GM04503 (cell line): Measurements from ENCODE around the gene C16orf86.
"Not testable (repeated sequence)": the region's sequence is repeated elsewhere in the genome, so short reads cannot be mapped to it uniquely, and the experiment has no call there.

Experiments used
- DNase-seq: peaks from one replicate; pipeline ENCODE4 v3.0.0-alpha.2; 2012; ENCODE audit warnings: low read depth

Gene C16orf86

DNA sequence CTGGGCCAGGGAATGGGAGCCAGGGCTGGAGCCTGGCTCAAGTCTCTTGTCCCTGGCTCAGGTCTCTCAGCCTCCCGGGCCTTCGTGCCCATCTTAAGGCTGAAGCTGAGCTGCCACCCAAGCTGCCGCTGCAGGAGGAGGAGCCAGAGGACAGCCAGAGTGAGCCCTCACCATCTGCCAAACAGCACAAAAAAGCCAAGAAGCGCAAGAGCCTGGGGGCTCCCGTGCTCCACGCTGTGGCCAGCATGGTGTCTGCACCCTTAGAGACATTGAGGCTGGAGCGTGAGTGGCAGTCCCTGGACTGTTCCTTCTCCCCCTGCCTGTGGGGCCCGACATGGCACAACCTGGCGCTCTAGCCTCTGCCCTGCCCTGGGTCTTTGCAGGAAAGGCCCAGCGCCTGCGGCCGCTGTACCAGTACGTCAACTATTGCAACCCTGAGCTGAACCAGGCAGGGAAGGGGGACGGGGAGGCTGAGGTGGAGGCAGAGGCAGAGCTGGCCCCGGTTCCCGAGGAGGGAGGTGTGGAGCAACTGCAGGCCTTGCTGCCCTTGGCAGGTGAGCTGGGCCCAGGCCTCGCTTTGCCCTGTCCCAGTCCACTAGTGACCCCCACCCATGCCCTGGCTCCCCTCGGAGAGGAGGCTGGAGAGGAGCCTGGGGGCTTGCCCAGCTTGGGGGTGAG lies 1.3 kb downstream of the C16orf86 start:
- peak; percentile 71 for DNase-seq

DNA sequence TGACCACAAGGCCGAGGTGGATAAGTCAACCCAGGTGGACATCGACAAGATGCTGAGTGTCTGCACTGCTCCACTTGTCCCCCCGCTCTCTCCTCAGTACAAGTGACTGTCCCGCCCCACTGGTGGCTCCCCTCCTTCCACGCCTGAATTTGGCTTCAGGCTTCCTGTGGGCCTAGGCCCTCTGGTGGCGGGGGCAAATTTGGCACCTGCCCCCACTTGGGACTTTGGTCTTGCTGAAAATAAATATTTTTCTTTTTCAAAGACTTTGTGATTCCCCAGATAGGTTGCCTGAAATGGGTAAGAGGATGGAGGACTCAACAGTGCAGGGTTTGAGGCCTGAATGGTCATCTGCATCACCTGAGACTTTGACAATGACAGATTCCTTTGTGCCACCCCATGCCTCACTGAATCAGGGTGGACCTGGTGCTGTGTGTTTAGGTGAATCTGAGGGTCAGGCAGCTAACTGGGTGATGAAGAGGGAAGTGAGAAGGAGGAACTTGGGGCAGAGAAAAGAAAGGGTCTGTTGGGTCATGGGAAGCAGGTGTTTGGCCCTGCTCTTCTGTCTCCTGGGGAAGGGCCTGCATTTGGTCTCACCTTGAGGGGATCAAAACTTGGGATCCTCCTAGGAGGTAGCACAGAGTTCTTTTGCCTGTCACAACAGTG lies 2.0 kb downstream of the C16orf86 start:
- DNase-seq: no peak

DNA sequence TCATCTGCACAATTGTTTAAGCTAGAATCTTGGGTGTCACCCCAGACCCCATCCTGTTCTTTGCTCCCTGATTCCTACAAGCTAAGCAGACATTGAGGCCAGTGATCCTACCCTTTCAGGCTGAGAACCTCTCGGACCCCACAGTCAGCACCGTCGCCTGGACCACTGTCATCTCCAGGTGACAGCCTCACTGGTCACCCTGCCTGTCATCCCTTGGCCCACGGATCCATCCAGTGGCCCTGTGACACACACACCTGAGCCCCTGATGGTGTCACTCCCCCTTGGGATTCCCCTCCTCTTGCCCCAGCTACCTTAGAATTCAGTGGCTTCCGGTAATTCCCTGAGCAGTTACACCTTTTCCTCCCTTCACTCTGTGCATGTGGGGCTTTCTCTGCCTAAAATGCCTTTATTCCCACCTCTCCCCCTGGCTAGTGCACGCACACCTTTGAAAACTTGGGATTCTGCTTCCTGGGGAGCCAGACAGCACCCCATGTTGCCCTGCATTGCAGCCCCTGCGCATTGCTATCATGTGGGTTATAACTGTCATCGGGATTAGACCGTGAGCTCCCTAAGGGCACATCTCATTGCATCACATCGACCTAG lies 3.0 kb downstream of the C16orf86 start:
- no peak for DNase-seq

DNA sequence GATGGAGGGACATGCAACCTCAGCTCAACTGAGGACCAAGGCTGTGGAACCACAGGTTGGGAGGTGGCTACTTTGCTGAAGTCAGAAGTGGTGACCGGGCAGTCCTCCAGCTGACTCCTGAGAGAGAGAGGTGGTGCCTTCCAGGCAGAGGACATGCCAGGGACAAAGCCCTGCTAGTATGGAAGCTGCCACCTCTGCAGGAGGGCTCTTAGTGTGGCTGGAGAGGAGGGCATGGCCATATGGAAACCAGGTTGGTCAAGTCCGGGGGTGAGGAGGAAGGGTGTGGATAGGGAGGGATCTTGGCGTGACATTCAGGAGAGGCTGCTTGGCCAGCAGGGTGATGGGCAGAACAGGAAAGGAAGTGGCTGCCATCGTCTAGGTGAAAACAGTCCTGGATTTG lies 5.7 kb downstream of the C16orf86 start:
- no peak for DNase-seq

DNA sequence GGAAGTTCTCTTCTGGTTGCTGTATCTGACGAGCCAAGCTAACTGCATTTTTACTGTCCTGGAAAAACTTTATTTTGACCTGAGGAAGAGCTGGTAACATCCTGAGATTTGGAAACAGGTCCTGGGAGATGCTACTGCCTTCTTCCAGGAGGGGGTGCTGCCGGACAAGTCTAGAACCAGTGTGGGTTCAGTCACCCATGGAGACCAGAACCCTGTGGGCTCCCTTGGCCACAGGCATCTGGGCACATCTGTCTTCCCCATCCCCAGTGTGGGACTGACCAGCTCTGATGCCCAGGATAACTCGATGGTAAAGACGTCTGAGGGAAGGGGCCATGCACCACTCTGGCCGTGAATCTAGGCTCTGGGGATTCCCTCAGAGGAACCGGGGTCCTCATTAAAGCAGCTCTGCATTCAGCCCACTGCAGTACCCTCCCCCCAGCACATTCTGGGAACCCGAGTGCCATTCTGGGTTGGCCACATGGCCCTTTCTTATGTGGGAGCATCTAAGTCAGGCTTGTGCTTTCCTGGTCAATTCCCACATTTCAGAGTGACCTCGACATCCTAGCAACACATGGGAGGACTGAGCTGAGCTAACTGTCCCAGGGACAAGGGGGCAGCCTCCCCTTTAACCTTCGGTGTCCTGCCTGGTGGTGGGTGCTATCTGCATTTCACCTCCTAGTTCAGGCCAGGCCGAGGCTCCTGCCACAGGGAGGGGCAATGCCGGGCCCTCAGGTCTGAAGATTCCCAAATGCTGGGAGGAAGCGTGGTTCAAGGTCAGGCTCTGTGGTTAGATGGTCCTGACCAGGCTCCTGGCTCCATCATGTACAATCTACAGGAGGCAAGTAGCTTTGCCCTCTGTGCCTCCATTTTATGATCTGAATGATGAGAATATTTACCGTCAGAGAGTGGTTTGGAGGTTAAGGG lies 6.4 kb downstream of the C16orf86 start:
- DNase-seq: peak; percentile 30

DNA sequence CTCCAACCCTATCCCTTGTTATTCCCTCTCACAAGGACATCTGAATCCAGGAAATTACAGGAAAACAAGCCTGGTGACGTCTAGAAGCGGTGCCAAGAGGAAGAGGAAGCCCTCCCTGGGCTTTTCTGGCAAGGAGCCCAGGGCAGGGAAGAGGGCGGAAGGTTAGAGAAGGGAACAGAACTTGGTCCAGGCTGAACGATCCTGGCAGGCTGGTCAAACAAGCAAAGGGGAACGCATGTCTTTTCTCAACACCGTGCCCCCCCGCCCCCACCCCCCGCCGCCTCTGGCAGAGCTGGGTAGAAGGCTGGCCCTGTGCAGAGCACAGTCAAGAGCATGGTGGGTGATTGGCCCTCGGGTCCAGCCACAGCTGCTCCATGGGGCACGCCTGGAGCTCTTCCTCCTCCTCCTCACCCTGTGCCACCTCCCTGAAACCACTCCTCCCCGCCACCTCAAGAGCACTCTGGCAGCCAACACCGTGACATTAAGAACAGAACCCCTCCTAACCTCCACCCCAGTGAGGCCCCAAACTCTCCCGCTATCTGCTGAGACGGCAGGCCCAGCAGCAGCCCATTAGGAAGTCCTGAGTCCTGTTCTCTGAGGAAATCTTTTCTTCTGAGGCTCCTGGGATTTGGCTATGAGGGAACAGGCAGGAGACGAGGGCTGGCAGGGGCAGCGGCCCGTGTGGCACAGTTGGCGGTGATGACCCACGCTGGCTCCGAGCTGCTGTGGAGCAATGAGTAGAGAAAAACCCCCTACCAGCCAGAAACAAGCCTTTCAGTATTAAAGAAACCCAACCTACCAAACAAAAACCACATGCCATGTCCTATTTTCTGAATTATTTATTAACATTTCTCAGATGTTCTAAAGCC lies 7.3 kb downstream of the C16orf86 start:
- no peak for DNase-seq

DNA sequence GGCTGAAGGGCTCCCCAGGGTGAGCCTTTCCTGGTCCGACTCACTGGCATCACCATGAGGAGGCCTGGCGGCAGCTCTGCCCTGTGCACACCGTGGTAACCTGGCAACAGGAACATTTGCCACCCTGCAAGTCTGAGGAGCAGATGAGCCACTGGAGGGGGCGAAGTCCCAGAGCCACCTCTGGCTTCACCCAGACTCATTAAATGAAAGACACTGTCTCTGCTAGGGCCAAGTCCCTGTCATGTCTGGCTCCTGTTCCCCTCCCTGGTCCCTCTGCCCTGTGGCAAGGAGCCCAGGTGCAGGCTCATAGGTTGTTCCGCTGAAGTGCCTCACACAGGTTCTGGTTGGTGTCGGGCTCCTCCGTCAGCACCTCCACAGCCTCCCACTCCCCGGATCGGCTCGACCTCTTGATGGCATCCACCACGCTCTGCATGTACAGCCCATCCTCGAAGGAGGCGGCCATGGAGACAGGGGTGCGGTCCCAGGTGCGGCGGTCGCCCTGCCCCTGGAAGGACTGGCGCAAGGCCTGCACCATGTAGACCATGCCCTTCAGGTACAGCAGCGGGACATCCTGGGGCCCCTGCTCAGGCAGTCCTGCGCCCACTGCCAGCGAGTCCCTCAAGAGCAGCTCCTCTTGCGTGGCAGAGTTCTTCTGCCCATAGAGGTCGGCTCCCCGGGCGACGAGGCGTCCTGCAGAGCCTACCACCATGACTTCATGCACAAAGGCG lies 8.4 kb downstream of the C16orf86 start:
- no peak for DNase-seq

DNA sequence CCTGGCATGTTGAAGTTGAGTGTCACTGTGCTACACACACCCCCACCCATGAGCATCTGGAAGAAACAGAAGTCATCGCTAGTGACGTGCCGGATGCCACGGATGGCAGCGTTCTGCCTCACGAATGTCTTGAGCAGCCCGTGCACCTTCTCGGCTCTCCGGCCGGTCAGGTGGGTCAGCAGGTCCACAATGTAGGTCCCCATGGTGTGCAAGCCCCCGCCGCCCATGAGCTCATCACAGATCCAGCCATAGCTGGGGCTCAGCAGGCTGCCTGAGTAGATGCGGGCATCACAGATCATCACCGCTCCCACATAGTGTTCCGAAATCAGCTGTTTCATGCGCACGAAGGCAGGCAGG lies 8.9 kb downstream of the C16orf86 start:
- no peak for DNase-seq

DNA sequence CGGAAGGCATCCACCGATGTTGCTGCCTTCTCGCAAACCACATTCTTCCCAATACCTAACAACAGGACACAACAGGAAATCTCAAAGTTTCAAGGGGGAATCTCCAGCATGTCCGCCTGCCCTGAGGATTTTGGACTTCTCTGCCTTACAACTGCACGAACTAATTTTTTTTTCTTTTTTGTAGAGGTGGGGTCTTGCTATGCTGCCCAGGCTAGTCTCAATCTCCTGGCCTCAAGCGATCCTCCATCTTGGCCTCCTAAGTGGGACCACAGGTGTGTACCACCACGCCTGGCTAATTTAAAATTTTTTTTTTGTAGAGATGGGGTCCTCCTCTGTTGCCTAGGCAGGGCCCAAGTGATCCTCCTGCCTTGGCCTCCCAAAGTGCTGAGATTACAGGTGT lies 9.4 kb downstream of the C16orf86 start:
- no peak for DNase-seq

DNA sequence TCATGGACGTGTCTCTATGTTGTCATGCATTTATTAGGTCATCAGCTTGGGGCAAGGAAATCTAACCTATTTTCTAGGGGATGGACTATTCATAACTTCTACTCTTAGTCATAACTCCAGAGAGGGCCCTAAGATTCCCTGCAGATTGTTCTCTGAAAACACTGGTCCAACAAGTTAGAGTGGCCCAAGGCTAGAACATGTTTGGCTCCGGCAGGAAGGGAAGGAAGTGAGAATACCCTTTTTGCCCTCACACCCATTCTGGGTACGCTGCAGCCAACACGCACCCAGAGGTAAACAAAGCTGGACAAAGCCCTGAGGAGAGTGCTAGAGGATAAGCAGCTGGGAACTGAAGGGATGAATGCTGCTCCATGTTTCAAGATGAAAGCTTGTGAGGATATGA lies 9.9 kb downstream of the C16orf86 start:
- no peak for DNase-seq

DNA sequence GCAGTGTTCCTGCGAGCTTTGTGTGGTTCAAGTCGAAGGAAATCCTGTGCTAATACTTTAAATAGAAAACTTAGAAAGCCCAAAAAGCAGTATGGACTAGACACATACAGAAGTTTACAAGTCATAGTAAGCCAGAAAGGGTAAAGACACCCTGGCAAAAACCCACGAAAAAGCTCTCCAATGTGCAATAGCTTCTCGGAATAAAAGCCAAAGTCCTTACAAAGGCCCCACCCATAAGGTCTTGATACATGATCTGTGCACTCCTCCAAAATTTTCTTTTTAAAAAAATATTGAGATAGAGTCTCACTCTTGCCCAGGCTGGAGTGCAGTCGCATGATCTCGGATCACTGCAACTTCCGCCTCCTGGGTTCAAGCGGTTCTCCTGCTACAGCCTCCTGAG lies 10.3 kb downstream of the C16orf86 start:
- DNase-seq: no peak

DNA sequence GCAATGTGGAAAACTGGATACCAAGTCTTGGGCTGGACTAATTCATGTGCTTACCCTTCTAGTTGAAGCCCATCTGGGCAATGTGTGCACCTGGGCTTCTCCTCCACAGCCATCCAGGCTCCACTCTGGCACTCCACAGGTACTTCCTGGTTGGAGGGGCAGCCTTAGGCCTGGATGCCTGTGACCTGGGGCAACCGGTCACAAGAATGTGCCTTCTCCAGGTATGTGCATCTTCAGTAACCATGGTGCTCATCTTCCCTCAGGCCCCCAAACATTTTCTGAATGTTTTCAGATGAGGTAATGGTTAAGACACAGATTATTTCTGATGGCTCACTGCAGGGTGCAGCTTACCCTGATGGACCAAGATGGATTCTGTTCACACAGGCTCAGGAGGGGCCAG lies 11.1 kb downstream of the C16orf86 start:
- no peak for DNase-seq

DNA sequence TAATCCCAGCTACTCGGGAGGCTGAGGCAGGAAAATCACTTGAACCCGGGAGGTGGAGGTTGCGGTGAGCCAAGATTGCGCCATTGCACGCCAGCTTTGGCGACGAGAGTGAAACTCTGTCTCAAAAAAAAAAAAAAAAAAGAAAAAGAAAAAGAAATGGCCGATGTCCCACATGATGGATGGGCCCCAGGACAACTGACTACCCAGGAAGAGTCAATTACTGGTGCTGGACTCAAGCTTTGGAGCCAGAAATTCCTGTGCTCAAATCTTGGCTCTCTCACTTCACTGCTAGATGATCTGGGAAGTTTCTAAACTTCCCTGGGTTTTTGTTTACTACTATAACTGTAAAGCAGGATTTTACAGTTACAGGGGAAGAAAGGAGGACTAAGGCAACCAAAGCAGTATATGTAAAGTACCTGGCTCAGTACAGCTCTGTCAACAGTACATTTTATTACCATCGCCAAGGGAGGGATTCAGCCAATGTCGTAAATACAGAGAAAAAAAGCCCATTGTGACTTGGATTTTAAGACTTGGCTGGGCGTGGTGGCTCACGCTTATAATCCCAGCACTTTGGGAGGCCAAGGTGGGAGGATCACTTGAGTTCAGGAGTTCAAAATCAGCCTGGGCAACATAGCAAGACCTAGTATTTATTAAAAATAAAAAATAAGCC lies 11.9 kb downstream of the C16orf86 start:
- DNase-seq: no peak

DNA sequence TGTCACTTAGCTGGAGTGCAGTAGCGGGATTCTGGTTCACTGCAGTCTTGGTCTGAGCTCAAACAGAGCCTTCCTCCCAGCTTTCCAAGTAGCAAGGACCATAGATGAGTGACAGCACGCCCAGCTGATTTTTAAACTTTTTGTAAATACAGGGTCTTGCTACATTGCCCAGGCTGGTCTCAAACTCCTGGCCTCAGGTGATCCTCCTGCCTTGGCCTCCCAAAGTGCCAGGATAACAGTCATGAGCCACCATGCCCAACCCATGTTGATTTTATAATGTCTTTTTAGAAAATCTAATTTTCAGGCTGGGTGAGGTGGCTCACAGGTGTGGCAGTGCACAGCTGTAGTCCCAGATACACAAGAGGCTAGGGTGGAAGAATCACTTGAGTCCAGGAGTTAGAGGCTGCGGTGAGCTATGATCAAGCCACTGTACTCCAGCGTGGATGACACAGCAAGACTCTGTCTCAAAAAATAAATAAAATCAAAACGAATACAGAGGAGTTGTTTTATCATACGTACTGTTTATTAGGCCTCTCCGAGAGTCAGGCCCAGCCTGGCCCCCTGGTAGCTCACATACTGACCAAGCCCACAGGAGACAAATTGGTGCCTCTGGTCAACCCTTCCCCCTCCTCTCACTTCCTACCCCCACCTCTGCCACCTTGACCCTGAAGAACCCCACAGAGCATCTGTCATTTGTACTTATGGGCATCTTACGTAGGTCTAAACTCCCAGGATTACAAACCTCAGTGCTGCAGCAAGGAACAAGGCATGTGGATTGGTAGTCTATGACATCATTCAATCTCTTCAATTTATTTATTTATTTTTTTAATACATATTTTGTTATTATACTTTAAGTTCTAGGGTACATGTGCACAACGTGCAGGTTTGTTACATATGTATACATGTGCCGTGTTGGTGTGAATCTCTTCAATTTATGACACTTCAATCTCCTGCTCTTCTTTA lies 13.6 kb downstream of the C16orf86 start:
- no peak for DNase-seq

DNA sequence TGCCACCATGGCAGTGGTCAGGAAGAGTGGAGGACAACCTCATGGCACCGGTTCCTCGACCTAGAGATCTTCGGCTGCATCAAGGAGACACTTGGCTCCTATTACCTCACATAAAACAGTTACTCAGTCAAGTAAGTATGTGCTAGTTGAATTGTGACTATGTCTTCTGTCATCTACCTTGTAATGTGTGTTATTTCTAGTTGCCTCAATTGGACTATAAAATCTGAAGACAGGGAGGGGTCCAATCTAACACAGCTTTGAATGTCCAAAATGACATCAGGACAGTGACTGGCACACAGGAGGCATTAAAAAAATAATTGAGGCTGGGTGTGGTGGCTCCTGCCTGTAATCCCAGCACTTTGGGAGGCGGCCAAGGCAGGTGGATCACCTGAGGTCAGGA lies 17.2 kb downstream of the C16orf86 start:
- DNase-seq: no peak

DNA sequence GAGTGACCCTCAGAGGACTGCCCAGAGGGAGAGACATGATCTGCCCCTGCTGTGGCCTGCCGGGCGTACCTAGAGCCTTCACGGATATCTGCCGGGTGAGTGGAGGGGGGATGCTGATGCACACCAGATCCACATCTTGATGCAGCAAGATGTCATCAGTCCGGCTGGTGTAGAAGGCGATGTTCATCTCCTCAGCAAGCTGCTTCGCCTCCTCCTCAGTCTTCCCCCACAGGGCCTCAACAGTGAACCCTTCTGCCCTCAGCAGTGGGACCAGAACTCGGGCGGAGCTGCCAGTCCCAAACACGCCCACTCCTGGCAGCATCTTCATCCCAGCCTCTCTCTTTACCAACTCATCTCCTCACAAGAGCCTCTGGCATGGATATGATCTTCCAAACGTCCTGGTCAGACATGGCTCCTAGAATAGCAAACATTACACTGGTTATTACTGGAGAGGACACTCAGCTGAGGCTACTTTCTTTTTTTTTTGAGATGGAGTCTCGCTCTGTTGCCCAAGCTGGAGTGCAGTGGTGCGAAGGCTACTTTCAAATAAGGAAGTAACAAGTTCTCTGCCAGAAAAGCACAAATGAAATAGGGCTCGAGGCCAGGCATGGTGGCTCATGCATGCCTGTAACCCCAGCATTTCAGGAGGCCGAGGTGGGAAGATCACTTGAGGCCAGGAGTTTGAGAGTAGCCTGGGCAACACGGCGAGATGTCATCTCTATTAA lies 18.9 kb downstream of the C16orf86 start:
- no peak for DNase-seq

DNA sequence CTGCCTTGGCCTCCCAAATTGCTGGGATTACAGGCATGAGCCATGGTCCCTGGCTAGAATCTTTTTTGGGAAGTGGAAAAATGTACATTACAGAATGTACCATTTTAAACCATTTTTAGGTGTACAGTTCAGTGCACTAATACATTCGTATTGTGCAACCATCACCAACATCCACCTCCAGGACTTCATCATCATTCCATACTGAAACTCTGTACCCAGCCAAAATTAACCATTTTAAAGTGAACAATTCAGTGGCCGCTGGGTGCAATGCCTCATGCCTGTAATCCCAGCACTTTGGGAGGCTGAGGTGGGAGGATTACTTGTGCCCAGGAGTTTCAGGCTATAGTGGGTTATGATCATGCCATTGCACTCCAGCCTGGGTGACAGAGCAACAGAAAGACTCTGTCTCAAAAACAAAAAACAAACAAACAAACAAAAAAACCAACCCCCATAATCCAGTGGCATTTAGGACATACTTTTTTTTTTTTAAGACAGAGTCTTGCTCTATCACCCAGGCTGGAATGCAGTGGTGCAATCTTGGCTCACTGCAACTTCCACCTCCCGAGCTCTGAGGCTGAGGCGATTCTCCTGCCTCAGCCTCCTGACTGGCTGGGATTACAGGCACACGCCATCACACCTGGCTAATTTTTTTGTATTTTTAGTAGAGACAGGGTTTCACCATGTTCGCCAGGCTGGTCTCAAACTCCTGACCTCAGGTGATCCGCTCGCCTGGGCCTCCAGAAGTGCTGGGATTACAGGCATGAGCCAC lies 27.1 kb downstream of the C16orf86 start:
- not testable (repeated sequence) for DNase-seq

DNA sequence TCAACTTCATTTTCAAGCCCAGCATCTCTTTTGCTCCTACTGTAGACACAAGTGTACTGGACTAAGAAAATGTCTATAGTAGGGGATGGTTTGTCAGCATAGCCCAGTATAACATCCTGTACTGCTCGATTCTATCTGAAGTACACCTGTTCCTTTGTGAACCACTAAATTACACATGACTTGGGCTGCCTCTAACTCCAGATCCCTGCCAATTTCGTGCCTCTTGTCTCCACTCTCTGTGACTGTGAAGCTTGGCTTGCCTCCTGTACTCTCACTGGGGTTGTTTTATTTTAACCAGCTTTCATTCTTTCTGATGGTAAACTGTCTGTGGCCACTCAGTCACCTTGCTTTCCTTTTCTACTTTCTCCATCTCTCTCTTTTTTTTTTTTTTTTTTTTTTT lies 28.0 kb downstream of the C16orf86 start:
- DNase-seq: no peak
